ENCODE results near the gene HAGHL.
"Not testable (repeated sequence)": the region's sequence is repeated elsewhere in the genome, so short reads cannot be mapped to it uniquely, and the experiment has no call there.

The HAGHL gene

DNA sequence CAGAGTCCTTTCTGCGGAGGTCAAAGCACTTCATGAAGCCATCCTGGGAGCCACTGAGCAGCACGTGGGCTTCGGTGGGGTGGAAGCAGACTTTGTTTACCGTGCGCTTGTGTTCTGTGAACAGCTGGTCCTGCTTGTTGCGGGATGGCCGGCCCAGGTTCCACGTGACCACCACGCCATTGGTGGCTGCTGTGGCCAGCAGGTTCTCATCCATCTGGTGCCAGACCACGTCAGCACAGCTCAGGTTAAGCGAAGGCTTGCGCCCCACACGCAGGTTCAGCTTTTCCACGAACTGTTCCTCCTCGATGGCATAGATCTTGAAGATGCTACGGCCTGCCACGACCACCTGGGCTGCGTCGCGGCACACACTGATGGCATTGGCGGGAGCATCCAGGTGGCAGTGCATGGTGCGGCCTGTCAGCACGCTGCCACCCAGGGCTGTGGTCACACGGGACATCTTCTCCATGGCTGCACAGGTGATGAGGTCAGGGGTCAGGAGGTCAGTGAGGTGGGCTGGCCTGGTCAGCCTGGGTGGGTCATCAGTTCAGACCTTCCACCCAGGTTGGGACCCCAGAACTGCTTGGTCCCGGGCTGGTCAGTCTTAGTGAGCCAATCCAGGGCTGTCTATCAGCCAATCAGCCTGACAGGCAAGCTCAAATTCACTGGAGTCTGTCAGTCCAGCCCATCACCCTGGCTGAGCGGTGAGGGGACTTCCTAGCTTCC is 37.6 kb upstream of the HAGHL start:
- no peak for DNase-seq (ENCODE audit: low spot score)

- not testable (repeated sequence) for DNase-seq (ENCODE audit: low spot score)
Observed at GRCh38 chr16:691242-691641, 35.7 kb upstream of the HAGHL start.

- DNase-seq (ENCODE audit: low spot score), result no peak
Observed at GRCh38 chr16:692356-693108, 34.4 kb upstream of the HAGHL start.

DNA sequence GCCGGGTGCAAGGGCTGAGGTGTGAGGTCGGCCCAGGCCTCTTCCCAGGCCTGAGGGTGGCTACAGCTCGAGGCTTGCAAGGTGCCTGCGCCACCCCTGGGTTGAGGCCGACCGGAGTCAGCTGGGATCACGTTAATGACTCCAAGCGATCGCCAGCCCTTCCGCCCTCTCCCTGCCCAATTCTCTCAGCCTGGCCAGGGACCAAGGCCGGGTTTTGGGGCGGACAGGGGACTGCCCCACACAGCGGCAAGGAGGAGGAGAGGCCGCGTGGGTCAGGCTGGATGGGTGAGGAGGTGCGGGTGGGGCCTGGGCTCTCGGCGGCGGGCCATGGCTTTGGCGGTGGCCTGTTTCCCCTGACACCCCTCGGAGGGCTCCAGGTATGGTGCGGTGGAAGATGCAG is 33.5 kb upstream of the HAGHL start:
- DNase-seq (ENCODE audit: low spot score), result no peak

DNA sequence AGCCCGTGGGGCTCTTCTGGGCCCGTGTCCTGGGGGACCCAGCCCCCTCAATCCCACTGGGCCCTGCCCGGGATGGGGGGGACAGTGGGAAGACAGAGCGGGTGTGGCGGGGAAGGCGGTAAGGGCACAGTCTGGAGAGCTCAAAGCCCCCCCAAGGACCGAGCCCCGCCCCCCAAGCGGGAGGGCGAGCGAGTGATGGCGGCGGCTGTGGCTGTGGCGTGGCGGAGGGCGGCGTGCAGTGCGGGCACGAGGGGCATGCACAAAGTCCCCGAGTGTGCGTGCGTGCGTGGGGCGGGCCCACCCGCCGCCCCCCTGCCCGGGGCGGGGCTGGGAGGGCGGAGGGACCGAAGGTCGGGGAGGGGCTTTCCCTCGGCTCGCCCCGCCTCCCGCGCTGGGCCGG is 33.1 kb upstream of the HAGHL start:
- no peak for DNase-seq (ENCODE audit: low spot score)

- no peak for DNase-seq (ENCODE audit: low spot score)
Observed at GRCh38 chr16:694187-694862, 32.6 kb upstream of the HAGHL start.

DNA sequence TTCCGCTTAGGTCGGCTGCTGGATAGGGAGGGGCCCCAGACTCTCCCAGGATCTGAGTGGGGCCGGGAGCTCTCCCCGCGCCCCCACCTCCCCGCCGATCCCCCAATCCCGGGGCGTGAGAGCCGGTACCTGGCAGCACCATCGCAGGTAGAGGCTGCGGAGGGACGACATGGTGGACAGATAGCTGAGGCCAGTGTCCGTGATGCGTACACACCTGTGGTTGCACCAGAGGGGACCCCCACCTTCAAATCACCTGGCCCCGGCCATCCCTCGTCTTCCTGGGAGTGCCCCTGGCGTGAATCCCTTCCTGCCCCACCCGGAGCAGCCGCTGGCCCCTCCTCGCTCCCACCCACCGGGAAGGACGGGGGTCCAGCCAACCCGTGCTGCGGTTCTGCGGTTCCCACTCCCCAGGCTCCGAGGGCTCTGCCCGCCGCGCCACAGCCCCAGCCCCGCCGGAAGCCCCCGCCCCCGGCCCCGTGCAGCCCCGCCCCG is 32.0 kb upstream of the HAGHL start:
- no peak for DNase-seq (ENCODE audit: low spot score)

DNA sequence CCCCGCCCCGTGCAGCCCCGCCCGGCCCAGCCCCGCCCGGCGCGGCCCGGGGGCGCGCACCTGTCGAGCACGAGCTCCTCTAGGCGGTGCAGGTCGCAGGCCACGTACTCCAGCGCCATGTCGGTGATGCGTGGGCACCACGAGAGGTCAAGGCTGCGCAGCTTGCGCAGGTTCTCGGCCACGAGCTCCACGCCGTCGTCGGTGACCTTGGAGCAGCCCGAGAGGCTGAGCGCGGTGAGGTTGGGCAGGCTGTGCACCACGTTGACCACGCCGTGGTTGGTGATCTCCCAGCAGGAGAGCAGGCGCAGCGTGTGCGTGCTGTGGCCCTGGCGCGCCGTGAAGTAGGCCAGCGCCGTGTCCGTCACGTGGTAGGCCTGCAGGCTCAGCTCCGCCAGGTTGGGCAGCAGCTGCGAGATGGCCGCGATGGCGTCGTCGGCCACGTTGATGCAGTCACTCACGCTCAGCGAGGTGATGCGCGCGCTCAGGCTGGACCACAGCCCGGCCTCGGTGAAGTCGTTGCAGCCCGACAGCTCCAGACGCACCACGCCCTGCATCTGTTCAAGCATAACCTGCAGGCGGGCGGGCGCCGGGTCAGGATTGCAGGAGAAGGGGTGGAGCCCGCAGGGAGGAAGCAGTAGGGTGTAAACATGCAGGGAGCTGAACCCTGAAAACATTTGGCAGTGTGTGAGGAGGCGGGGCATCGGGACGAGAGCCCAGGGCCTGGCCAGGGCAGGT is 31.4 kb upstream of the HAGHL start:
- no peak for DNase-seq (ENCODE audit: low spot score)

GRCh38 chr16:698911-699671 is 27.8 kb upstream of the HAGHL start:
- DNase-seq (ENCODE audit: low spot score), result no peak

GRCh38 chr16:700684-701584 is 26.0 kb upstream of the HAGHL start:
- DNase-seq (ENCODE audit: low spot score), result no peak

DNA sequence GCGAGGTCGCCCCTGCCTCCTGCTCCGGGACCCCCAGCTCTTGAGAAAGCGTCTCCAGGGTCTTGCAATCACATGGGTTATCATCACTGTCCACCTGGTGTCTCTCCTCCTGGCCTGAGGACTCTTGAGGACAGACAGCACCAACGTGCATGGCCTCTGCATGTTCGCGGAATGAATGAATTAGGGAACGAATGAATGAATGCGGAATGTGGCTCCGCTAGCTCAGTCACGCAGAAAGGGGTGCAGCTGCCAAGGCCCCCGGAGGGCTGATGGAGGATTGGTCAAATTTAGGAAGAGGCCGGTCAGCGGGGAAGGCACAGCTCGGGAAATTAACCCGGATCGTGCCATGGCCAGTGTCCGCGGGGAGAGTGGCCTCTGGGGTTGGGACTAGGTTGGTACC is 24.6 kb upstream of the HAGHL start:
- DNase-seq (ENCODE audit: low spot score), result no peak

GRCh38 chr16:703406-703805 is 23.5 kb upstream of the HAGHL start:
- DNase-seq (ENCODE audit: low spot score), result no peak

DNA sequence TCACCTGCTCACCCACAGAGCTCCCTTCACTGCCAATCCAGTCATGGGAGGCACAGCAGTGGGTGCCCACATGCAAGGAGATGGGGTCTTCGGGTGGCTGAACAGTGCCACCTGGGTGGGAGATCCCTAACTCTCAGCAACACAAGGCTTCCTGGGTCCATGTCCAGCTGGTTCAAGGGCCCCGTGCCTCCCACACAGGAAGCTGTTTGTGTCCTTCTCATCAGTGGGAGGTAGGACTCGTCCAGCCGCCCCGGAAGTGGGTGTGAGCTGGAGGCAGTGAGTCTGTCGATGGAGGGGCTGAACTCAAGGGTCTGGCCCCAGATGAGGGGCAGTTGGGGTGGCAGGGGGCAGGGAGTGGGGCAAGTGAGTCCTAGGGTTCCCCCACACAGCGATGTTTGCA is 22.9 kb upstream of the HAGHL start:
- DNase-seq (ENCODE audit: low spot score), result no peak

DNA sequence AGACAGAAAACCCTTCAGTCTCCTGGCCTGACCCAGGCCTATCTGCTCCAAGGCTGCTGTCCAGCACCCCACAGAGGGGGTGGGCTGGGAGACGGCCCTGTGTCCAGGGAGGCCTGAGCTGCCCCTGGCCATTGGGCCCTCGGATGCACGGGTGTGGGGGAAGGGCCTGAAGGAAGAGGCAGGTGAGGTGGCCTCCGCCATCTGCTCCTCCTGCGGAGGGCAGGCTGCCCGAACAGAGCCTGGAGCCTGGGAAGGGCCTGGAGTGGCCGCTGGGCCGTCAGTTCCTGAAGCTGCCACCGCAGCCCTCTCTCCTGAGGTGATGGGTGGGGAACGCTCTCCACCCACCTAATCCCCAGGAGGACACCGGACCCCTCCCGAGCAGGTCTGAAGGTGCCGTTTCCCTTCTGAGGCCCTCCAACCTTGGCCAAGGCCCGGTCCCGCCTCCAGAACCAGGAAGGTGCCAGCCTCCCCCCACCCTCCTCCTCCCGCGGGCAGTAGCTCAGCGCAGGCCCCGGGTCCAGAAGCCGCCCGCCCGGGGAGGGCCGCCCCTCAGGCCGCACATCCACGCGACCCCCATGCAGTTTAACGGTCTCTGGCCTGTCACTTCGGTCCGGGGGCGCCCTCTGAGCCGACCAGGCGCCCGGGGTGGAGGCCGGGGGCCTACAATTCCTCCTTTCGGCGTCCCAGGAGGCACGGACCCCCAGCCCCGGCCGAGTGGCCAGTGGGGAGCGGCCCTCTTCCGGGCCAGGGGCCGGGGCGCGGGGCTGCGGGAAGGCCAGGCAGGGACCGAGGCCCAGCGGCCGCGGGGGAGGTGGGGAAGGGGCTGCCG is 22.1 kb upstream of the HAGHL start:
- no peak for DNase-seq (ENCODE audit: low spot score)

GRCh38 chr16:705431-706188 is 21.3 kb upstream of the HAGHL start, which contains the start of gene FBXL16:
Gene FBXL16 (minus strand): TSS chr16:705801. CDS start chr16:697405, 8,396 bp downstream.
- DNase-seq (ENCODE audit: low spot score), result no peak

GRCh38 chr16:706189-707061 is 20.5 kb upstream of the HAGHL start:
- no peak for DNase-seq (ENCODE audit: low spot score)

DNA sequence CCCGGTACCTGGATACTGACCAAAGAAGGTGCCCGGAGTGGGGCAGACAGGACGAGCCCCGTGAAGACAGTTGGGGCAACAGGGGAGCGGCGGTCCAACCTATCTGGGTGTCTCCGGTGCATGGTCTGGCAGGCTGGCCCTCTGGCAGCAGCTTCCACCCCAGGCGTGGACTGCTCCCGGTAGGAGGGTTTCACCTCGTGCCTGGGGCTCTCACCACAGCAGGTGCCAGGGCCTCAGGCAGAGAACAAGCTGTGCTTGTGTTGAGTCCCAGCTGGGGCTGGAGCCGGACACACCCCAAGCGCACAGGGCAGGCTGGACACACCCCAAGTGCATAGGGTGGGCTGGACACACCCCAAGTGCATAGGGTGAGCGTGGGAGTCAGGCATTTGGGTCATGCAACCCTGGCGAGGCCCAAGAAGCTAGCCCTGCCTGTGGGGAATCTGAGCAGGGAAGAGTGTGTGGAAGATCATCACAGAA is 19.8 kb upstream of the HAGHL start:
- DNase-seq (ENCODE audit: low spot score), result no peak

- DNase-seq (ENCODE audit: low spot score), result no peak
Observed at GRCh38 chr16:708019-708418, 18.9 kb upstream of the HAGHL start.
